Measurements from ENCODE around the gene WIPF3.
A peak's percentile ranks its signal among the peaks of the same experiment; 100 is the strongest.

WIPF3 gene

DNA sequence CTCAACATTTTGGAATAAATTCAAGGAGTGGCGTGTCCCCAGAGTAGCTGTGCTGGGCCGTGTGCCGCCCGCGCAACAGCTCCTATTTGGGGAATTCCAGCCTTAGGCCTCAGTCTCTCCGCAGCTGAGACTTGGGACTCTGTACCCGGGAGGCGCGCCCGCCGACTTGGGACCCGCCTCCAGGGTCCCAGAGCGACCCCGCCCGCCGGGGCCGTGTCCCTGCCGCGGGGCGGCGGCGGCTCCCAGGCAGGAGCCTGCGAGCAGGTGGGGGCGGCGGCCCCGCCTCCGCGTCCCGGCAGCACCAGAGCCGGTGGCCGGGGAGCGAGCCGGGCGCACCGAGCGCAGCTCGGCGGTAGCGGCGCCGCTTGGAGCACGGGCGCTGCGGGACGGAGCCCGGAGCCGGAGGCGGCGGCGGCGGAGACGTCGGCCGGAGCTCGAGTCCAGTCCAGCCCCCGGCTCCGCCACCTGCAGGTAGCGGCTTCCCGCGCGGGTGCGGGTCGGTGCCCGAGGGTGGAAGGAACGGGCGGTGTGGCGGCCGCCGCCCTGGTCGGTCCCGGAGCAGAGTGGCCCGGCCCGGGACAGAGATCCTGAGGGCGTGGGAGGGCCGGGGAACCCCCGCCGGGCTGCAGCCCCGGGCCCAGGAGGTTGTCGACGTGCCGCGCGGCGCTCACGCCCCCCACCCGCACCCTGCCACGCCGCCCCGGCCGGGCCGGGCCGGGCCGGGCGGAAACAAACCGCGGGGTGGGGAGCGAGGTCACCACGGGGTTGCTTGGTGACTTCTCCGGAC is at the start of gene WIPF3:
Gene WIPF3, plus strand, starts transcription at position 301 of the 787 bp plus-strand sequence. CDS start 28,217 bp downstream, outside the sequence.
- DNase-seq = peak; percentile 12

- no peak for DNase-seq
Measured at GRCh38 chr7:29763266-29763665, 43.0 kb upstream of the WIPF3 start.

DNA sequence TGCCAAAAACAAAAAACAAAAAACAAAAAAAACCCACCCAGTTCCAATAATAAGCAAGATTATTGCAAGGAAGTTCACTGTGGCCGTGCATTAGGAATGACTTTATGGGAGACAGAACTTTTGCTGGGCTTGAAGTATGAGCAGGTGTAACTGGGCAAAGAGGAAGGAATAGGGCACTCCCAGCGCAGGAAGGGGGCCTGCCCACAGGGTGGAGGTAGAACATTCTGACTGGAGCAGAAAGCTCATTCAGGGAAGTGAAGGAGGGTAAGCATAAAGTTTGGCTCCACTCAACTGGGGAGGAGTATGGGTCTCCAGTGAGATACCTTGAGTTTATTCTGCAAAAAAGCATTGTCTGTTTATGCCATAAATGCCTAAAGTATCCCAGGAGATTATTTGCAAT is 42.1 kb upstream of the WIPF3 start:
- no peak for DNase-seq

- no peak for DNase-seq
Measured at GRCh38 chr7:29765490-29765889, 40.8 kb upstream of the WIPF3 start.

GRCh38 chr7:29770371-29770770 is 35.9 kb upstream of the WIPF3 start:
- DNase-seq = no peak

GRCh38 chr7:29771081-29771816 is 35.1 kb upstream of the WIPF3 start:
- DNase-seq = no peak

DNA sequence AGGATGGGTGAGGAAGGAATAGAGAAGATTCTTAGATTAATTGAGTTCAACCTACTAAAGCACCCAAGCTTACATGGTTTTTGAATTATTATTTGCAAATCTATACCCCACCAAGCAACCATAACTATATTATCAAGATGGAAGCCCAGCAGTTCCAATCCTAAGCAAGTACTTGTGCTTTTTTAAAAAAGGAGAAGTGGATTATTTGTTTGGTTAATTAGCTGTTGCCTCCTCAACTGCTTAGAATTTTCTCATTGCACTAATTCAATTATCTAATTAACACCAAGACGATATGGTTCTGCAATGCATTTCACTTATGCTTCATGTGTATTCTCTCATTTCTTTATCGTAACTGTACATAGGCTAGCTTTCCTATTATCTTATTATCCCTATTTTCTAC is 27.3 kb upstream of the WIPF3 start:
- DNase-seq = no peak

DNA sequence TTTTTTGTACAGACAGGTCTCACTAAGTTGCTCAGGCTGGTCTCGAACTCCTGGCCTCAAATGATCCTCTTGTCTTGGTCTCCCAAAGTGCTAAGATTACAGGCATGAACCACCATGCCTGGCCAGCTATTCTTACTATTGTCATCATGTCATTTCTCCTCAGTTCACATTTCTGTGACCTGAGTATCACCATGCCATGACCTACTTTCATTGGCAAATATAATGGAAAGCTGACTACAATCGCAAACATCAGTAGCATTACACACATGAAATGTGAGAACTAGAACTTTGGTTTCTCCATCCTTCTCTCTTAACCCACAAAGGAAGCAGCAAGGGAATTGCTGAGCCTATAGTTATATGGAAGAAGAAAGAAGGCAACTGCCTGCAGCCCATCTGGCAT is 26.0 kb upstream of the WIPF3 start:
- no peak for DNase-seq

DNA sequence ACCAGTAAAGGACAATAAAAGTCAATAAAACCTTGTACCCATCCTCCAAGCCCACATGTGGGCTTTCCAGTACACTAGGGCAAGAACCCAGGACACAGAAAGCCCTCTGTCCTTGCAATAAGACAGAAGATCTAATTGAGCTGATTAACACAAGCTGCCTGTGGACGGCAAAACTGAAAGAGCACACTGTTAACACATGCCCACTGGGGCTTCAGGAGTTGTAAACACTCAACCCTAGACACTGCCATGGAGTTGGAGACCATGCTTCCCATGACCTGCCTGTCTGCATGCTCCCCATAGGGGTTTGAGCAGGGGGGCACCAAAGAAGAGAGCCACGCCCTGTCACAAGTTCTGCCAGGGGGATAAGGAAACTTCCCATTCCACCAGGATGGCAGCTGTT is 22.6 kb upstream of the WIPF3 start:
- DNase-seq = no peak

- no peak for DNase-seq
Measured at GRCh38 chr7:29793507-29793906, 12.8 kb upstream of the WIPF3 start.

- DNase-seq = no peak
Measured at GRCh38 chr7:29794959-29795629, 11.2 kb upstream of the WIPF3 start.

GRCh38 chr7:29795696-29796580 is 10.4 kb upstream of the WIPF3 start:
- DNase-seq = no peak

GRCh38 chr7:29797112-29797944 is 9.0 kb upstream of the WIPF3 start:
- no peak for DNase-seq

- DNase-seq = no peak
Measured at GRCh38 chr7:29798422-29798821, 7.9 kb upstream of the WIPF3 start.

- no peak for DNase-seq
Measured at GRCh38 chr7:29801929-29802328, 4.4 kb upstream of the WIPF3 start.

DNA sequence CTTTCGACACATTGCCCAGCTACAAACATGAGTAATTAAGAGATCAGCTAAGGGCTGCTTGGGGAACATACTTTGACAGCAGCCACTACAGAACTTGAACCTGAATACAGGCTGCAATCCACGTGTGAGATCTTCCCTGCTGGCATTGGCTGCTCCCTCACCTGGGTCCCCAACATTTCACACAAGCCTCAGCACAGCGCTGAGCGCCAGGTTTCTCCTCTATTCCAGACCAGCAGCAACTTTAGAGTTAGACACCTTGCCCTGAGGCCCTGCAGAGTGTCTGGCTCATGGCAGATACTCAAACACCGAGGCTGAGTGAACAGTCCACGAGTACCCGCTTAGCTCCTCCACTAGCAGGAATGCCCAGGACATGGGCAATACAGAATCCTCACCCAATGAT is 1.3 kb upstream of the WIPF3 start:
- no peak for DNase-seq

GRCh38 chr7:29805886-29806207 is 461 bp upstream of the WIPF3 start:
- DNase-seq = no peak

GRCh38 chr7:29806995-29807841 is 910 bp downstream of the WIPF3 start:
- no peak for DNase-seq

GRCh38 chr7:29808075-29808801 is 1.9 kb downstream of the WIPF3 start:
- no peak for DNase-seq

DNA sequence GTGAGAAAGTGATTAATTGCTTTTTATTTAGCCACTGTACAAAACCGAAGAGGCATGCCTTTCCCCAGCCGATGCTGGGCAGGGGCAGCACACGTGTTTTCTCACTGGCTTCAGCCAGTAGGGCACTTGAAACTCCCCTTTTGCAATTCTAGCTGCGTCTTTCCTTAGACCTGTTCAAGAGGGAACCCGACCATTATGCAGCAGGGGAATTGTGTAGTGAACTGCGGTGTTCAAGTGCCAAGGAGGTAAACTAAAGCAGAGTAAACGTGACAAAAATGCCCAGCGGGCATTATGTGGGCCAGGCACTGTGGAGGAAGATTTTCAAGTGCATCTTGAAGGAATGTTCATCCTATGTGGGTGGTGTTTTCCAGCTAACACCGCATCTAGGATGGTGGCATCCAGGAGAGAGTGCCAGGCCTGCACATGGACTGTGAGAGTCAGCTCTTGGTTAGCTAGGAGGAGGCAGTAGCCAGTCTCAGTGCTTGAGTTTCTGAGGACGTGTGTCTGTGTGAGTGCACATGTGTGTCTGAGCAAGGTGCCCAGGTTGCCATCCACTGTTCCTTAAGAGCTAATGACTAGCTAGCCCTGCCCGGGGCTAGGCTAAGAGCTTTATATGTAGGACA is 3.3 kb downstream of the WIPF3 start:
- no peak for DNase-seq

Measured in NCI-H774 (cell line).